ENCODE measurements around the gene ZHX3.

- no peak for TF ChIP-seq CTCF (conservative IDR thresholded peaks at IDR 0.05)
- no peak for TF ChIP-seq EZH2 (IDR thresholded peaks at IDR 0.05; ENCODE audit: low read depth)
Measured at GRCh38 chr20:41179961-41180360, 137.6 kb downstream of the ZHX3 start.

All from PC-9 (cell line).